ENCODE measurements around the gene MYRIP. TPM values are rescaled to one million over a fixed set of nuclear protein-coding genes. Genes with fewer than 3 reads are reported as not detected.

Gene MYRIP
- total and polyA plus RNA-seq, 2 experiments from 2014 or later: 1.5 to 1.8 TPM

DNA sequence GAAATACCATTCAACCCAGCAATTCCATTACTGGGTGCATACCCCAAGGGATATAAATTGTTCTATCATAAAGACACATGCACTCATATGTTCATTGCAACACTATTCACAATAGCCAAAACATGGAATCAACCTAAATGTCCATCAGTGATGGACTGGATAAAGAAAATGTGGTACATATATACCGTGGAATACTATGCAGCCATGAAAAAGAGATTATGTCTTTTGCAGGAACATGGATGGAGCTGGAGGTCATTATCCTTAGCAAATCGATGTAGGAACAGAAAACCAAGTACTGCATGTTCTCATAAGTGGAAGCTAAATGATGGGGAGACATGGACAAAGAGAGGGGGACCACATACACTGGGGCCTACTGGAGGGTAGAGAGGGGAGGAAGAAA lies 5.5 kb upstream of the MYRIP start:
- DNase-seq (ENCODE audit: low spot score) (no peak), ATAC-seq (no peak)
- H3F3A ChIP-seq (replicated peaks; ENCODE audit: low read depth): peaks cover 10% of the 10 kb centered on the region; the same call in 1 of the 2 replicates
- H4K20me1 ChIP-seq (replicated peaks; ENCODE audit: insufficient read depth): no peaks in the 10 kb centered on the region
- Mint-ChIP-seq H3K36me3 (ENCODE audit: low read depth) (no peaks in the 10 kb centered on the region; the same call in 2 of the 3 replicates), H3K9me3 (peaks cover 10% of the 10 kb centered on the region; the same call in 1 of the 3 replicates), H3K27ac (no peak overlapping the region), H3K4me3 (no peak overlapping the region), H3K27me3 (ENCODE audit: insufficient read depth, low read depth, poor library complexity) (peaks cover 11% of the 10 kb centered on the region), H3K4me1 (peaks cover 11% of the 10 kb centered on the region)
- H3K4me1 ChIP-seq (ENCODE audit: insufficient read depth): peaks cover 8% of the 10 kb centered on the region; the same call in 1 of the 2 replicates
- no peak overlapping the region for H3K4me3 ChIP-seq
- TF ChIP-seq, protein P1, sequence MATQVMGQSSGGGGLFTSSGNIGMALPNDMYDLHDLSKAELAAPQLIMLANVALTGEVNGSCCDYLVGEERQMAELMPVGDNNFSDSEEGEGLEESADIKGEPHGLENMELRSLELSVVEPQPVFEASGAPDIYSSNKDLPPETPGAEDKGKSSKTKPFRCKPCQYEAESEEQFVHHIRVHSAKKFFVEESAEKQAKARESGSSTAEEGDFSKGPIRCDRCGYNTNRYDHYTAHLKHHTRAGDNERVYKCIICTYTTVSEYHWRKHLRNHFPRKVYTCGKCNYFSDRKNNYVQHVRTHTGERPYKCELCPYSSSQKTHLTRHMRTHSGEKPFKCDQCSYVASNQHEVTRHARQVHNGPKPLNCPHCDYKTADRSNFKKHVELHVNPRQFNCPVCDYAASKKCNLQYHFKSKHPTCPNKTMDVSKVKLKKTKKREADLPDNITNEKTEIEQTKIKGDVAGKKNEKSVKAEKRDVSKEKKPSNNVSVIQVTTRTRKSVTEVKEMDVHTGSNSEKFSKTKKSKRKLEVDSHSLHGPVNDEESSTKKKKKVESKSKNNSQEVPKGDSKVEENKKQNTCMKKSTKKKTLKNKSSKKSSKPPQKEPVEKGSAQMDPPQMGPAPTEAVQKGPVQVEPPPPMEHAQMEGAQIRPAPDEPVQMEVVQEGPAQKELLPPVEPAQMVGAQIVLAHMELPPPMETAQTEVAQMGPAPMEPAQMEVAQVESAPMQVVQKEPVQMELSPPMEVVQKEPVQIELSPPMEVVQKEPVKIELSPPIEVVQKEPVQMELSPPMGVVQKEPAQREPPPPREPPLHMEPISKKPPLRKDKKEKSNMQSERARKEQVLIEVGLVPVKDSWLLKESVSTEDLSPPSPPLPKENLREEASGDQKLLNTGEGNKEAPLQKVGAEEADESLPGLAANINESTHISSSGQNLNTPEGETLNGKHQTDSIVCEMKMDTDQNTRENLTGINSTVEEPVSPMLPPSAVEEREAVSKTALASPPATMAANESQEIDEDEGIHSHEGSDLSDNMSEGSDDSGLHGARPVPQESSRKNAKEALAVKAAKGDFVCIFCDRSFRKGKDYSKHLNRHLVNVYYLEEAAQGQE (IDR thresholded peaks at IDR 0.05; ENCODE audit: unreplicated experiment): no peak
- TF ChIP-seq EZH2 (IDR thresholded peaks at IDR 0.05; ENCODE audit: low read depth, unreplicated experiment) (no peak), JUNB (IDR thresholded peaks at IDR 0.05; ENCODE audit: unreplicated experiment) (no peak), ZNF114 (CRISPR knock-in tag; IDR thresholded peaks at IDR 0.05) (no peak), ZNF331 (CRISPR knock-in tag; IDR thresholded peaks at IDR 0.05; ENCODE audit: low read depth) (no peak), POLR2AphosphoS5 (IDR thresholded peaks at IDR 0.05; ENCODE audit: low read depth) (no peak), NANOG (IDR thresholded peaks at IDR 0.05; ENCODE audit: borderline replicate concordance) (no peak), EZH2phosphoT487 (IDR thresholded peaks at IDR 0.05; ENCODE audit: unreplicated experiment) (no peak), STAT1 (IDR thresholded peaks at IDR 0.05; ENCODE audit: unreplicated experiment) (no peak), CREB1 (CRISPR knock-in tag; IDR thresholded peaks at IDR 0.05; ENCODE audit: low read depth) (no peak)
- TF ChIP-seq, protein P2, sequence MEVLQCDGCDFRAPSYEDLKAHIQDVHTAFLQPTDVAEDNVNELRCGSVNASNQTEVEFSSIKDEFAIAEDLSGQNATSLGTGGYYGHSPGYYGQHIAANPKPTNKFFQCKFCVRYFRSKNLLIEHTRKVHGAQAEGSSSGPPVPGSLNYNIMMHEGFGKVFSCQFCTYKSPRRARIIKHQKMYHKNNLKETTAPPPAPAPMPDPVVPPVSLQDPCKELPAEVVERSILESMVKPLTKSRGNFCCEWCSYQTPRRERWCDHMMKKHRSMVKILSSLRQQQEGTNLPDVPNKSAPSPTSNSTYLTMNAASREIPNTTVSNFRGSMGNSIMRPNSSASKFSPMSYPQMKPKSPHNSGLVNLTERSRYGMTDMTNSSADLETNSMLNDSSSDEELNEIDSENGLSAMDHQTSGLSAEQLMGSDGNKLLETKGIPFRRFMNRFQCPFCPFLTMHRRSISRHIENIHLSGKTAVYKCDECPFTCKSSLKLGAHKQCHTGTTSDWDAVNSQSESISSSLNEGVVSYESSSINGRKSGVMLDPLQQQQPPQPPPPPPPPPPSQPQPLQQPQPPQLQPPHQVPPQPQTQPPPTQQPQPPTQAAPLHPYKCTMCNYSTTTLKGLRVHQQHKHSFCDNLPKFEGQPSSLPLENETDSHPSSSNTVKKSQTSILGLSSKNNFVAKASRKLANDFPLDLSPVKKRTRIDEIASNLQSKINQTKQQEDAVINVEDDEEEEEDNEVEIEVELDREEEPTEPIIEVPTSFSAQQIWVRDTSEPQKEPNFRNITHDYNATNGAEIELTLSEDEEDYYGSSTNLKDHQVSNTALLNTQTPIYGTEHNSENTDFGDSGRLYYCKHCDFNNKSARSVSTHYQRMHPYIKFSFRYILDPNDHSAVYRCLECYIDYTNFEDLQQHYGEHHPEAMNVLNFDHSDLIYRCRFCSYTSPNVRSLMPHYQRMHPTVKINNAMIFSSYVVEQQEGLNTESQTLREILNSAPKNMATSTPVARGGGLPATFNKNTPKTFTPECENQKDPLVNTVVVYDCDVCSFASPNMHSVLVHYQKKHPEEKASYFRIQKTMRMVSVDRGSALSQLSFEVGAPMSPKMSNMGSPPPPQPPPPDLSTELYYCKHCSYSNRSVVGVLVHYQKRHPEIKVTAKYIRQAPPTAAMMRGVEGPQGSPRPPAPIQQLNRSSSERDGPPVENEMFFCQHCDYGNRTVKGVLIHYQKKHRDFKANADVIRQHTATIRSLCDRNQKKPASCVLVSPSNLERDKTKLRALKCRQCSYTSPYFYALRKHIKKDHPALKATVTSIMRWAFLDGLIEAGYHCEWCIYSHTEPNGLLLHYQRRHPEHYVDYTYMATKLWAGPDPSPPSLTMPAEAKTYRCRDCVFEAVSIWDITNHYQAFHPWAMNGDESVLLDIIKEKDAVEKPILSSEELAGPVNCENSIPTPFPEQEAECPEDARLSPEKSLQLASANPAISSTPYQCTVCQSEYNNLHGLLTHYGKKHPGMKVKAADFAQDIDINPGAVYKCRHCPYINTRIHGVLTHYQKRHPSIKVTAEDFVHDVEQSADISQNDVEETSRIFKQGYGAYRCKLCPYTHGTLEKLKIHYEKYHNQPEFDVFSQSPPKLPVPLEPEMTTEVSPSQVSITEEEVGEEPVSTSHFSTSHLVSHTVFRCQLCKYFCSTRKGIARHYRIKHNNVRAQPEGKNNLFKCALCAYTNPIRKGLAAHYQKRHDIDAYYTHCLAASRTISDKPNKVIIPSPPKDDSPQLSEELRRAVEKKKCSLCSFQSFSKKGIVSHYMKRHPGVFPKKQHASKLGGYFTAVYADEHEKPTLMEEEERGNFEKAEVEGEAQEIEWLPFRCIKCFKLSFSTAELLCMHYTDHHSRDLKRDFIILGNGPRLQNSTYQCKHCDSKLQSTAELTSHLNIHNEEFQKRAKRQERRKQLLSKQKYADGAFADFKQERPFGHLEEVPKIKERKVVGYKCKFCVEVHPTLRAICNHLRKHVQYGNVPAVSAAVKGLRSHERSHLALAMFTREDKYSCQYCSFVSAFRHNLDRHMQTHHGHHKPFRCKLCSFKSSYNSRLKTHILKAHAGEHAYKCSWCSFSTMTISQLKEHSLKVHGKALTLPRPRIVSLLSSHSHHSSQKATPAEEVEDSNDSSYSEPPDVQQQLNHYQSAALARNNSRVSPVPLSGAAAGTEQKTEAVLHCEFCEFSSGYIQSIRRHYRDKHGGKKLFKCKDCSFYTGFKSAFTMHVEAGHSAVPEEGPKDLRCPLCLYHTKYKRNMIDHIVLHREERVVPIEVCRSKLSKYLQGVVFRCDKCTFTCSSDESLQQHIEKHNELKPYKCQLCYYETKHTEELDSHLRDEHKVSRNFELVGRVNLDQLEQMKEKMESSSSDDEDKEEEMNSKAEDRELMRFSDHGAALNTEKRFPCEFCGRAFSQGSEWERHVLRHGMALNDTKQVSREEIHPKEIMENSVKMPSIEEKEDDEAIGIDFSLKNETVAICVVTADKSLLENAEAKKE (CRISPR knock-in tag; IDR thresholded peaks at IDR 0.05): no peak
- TF ChIP-seq, protein P3, sequence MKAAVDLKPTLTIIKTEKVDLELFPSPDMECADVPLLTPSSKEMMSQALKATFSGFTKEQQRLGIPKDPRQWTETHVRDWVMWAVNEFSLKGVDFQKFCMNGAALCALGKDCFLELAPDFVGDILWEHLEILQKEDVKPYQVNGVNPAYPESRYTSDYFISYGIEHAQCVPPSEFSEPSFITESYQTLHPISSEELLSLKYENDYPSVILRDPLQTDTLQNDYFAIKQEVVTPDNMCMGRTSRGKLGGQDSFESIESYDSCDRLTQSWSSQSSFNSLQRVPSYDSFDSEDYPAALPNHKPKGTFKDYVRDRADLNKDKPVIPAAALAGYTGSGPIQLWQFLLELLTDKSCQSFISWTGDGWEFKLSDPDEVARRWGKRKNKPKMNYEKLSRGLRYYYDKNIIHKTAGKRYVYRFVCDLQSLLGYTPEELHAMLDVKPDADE (IDR thresholded peaks at IDR 0.05): no peak
- TF ChIP-seq, protein P4, sequence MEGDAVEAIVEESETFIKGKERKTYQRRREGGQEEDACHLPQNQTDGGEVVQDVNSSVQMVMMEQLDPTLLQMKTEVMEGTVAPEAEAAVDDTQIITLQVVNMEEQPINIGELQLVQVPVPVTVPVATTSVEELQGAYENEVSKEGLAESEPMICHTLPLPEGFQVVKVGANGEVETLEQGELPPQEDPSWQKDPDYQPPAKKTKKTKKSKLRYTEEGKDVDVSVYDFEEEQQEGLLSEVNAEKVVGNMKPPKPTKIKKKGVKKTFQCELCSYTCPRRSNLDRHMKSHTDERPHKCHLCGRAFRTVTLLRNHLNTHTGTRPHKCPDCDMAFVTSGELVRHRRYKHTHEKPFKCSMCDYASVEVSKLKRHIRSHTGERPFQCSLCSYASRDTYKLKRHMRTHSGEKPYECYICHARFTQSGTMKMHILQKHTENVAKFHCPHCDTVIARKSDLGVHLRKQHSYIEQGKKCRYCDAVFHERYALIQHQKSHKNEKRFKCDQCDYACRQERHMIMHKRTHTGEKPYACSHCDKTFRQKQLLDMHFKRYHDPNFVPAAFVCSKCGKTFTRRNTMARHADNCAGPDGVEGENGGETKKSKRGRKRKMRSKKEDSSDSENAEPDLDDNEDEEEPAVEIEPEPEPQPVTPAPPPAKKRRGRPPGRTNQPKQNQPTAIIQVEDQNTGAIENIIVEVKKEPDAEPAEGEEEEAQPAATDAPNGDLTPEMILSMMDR (conservative IDR thresholded peaks at IDR 0.05; ENCODE audit: low read depth in 2 of 2): no peak
- H3K27me3 ChIP-seq (ENCODE audit: insufficient read depth): peaks cover 29% of the 10 kb centered on the region
- H3K79me2 ChIP-seq (replicated peaks; ENCODE audit: insufficient read depth): no peaks in the 10 kb centered on the region
- no peak overlapping the region for H3K27ac ChIP-seq (ENCODE audit: low read depth)
- H3K36me3 ChIP-seq (ENCODE audit: insufficient read depth): no peaks in the 10 kb centered on the region
- H3K9me2 ChIP-seq (ENCODE audit: insufficient read depth): peaks cover 10% of the 10 kb centered on the region; the same call in 1 of the 2 replicates
- H2AFZ ChIP-seq: no peak overlapping the region
- no peak overlapping the region for H3K4me2 ChIP-seq
